Activated CD8-positive, alpha-beta memory T cell treated with anti-CD3 and anti-CD28 coated beads, Interleukin-2, amount 50 U/mL, for 4 hours (primary cell): ENCODE data around the gene PNPLA6.

ENCODE experiments used
- DNase-seq: peaks from one replicate; pipeline ENCODE4 v3.0.0-alpha.2; 2020

The PNPLA6 gene

DNA sequence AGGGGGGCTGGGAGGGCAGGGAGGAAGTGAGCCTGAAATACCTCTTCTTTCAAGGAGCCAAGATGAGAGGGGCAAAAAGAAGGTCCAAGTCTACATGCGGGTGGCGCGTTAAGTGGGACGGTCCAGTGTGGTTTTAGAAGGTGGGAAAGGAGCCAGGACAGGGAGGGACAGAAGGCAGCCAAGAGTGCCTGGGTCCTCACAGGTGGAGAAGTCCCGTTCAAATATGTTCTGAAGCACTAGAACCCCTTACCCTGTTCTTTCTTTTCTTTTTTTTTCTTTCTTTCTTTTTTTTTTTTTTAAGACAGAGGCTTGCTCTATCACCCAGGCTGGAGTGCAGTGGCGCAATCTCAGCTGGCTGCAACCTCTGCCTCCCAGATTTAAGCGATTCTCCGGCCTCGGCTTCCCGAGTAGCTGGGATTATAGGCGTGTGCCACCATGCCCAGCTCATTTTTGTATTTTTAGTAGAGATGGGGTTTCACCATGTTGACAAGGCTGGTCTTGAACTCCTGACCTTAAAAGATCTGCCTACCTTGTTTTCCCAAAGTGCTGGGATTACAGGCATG is 67.5 kb downstream of the PNPLA6 start:
- DNase-seq: no peak

DNA sequence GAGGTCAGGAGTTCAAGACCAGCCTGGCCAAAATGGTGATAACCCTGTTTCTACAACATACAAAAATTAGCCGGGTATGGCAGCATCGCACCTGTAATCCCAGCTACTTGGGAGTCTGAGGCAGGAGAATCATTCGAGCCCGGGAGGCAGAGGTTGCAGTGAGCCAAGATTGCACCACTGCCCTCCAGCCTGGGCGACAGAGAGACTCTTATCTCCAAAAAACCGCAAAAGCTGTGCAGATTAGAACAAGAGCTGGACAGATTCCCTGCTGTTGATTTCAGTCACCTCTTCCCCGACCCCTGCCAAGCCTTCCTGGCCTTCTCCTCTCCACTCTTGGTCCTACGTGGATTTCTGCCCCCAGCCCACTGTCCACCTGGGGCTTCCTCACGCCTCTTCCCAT is 68.4 kb downstream of the PNPLA6 start:
- no peak for DNase-seq

DNA sequence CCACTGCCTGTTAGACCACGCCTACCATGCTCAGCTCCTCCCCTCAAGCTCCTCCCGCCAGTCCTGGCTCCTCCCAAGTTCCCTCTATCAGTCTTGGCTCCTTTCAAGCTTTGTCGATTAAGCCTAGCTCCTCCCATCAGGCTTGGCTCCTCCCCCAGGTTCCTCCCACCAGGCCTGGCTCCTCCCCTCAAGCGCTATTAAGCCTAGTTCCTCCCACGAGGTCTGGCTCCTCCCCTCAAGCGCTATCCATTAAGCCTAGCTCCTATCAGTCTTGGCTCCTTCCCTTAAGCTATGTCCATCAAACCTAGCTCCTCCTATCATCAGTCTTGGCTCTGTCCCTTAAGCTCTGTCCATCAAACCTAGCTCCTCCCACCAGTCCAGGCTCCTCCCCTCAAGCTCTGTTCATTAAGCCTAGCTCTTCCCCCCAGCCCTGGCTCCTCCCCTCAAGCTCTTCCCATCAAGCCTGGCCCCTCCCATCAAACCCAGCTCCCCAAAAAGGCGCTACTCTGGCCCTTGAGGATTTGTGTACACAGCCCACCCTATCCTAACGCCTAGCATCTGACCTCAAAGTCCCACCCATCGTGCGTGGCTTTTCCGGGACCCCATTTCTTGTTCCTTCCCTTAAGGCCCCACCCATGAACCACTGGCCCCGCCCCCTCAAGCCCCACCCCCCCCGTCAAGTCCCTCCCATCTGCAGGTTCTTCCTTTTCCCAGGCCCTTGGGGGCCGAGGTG is 70.1 kb downstream of the PNPLA6 start:
- DNase-seq: no peak

DNA sequence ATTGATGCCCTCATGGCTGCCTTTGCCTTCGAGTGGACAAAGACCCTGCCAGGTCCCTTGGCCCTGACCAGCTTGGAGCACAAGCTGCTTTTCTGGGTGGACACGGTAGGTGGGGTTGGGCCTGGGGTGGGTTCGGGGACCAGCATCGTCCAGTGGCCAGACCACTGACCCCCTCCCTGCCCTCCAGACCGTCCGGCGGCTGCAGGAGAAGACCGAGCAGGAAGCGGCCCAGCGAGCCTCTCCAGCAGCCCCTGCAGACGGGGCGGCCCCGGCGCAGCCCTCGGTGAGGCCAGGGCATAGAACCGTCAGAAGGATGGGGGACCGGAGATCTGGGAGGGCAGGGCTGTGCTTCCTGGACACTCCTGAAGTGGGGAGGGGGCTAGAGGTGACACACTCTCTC is 70.8 kb downstream of the PNPLA6 start:
- DNase-seq: no peak

DNA sequence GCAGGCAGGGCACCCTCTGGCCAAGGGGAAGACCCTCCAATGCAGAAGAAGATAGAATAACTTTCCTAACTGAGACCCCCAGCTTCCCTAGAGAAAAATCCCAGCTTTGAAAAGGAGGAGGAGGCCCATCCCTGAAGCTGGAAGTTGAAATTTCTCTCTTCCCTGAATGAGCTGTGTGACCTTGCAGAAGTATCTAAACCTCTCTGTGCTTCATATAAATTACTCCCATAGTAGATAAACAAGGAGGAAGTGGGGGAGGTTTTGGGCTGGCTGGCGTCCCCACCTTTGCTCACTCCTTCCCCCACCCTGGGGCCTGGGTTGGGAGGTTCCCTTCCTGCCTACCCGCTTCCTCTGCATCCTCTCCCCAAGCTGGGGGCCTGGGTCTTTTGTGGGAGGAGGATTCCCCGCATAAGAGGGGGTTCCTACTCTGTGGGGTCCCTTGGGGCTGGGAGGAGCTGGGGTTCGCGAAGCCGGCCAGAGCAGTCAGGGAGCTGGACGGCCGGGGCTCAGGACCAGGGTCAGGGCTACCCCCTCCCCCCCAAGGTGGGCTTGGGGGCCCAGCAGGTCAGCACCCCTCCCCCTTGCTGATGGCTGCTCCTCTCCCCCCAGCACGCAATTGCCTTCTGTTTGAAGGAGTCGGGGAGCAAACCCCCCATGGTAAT is 71.8 kb downstream of the PNPLA6 start:
- no peak for DNase-seq

DNA sequence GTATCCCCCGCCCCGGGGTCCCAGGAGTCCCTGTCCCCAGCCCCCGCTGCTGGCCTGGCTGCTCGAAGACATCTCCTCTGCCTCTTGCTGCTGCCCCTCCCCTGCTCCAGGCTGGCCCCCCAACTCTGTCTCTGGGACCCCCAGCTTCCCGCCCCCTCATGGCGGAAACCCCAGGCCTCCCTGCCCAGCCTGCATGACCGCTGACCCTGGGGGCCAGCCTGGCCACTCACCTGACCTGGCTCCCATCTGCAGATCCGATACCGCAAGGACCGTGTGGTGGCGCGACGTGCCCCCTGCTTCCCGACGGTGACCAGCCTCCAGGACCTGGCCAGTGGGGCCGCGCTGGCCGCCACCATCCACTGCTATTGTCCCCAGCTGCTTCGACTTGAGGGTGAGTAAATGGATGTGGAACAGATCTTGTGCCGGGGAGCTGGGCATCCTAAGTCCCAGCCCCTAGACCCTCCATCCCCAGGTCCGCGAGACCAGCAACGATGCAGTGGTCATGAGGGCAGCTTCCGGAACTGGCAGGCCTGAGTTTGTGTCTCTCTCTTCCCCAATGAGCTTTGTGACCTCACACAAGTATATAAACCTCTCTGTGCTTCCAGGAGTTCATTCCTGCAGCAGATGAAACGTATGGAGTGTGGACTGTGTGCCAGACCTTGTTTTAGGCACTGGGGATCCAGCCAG is 72.5 kb downstream of the PNPLA6 start:
- no peak for DNase-seq

DNA sequence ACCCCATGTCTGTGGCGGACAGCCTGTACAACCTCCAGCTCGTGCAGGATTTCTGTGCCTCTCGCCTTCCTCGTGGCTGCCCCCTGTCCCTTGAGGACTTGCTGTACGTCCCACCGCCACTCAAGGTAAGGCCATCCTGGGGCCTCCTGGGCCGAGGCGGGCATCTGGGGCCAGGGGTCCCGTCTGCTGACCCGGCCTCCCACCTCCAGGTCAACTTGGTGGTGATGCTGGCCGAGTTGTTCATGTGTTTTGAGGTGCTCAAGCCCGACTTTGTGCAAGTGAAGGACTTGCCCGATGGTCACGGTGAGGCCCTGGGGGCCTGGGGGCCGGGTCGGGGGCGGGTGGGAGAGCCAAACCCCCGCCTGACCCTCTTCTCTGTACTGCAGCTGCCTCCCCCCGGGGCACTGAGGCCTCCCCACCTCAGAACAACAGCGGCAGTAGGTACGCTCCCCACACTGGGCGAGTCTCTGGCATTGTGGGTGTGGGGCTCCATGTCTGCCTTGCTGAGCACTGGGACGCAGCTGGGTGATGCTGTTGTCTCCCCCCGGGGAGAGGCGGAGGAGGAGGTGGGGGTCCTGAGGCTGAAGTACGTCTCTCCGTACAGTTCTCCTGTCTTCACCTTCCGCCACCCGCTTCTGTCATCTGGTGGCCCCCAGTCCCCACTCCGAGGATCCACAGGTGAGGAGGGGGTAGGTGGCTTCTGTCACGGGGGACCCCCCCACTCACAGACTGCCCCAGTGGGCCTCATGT is 75.1 kb downstream of the PNPLA6 start:
- no peak for DNase-seq
